Panc1 (cell line): ENCODE data around the gene MAPK8.

Experiments
- CTCF ChIP-seq: fragments of 450-650 bp; IDR thresholded peaks from 2 replicates; pipeline ENCODE4 v1.5.1; 2017; ENCODE audit warnings: mild to moderate bottlenecking
- POLR2AphosphoS5 ChIP-seq: IDR thresholded peaks from 2 replicates; pipeline ENCODE4 v1.6.1; 2012; ENCODE audit warnings: mild to moderate bottlenecking, low read depth, low read length, moderate library complexity

DNA sequence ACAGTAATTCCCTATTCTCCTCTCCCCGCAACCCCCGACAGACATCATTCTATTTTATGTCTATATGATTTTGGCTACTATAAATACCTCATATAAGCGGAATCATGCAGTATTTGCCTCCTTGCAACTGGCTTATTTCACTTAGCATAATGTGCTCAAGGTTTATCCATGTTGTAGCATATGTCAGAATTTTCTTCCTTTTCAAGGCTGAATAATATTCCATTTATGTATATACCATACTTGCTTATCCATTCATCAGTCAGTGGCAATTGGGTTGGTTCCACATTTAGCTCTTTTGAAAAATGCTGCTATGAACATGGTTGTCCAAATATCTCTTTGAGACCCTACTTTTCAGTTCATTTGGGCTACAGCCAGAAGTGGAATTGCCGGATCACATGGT lies 106.5 kb downstream of the MAPK8 start:
- no peak for TF ChIP-seq CTCF
- TF ChIP-seq POLR2AphosphoS5: no peak
